BE2C (cell line): ENCODE measurements around the gene CLDN16.

Experiments
- DNase-seq: peaks from one replicate; pipeline ENCODE4 v3.0.0-alpha.2; 2020
- H3K27me3 ChIP-seq: fragments of 250-450 bp; sonication (Bioruptor Pico); 2 replicates; pipeline ENCODE4 v1.5.1; 2020; ENCODE audit warnings: mild to moderate bottlenecking
- H3K36me3 ChIP-seq: fragments of 250-450 bp; sonication (Bioruptor Pico); 2 replicates; pipeline ENCODE4 v1.5.1; 2020; ENCODE audit warnings: mild to moderate bottlenecking
- H3K4me1 ChIP-seq: fragments of 250-450 bp; sonication (Bioruptor Pico); 2 replicates; pipeline ENCODE4 v1.5.1; 2020
- H3K4me3 ChIP-seq: 2 replicates; pipeline ENCODE4 v1.5.1; 2011; ENCODE audit warnings: low read depth, low read length
- H3K9me3 ChIP-seq: fragments of 250-450 bp; sonication (Bioruptor Pico); 2 replicates; pipeline ENCODE4 v1.5.1; 2020
- TF ChIP-seq, protein P1 (sequence below): IDR thresholded peaks from 2 replicates; pipeline ENCODE4 v1.5.1; 2012; ENCODE audit warnings: mild to moderate bottlenecking, low read depth, low read length

The CLDN16 gene

DNA sequence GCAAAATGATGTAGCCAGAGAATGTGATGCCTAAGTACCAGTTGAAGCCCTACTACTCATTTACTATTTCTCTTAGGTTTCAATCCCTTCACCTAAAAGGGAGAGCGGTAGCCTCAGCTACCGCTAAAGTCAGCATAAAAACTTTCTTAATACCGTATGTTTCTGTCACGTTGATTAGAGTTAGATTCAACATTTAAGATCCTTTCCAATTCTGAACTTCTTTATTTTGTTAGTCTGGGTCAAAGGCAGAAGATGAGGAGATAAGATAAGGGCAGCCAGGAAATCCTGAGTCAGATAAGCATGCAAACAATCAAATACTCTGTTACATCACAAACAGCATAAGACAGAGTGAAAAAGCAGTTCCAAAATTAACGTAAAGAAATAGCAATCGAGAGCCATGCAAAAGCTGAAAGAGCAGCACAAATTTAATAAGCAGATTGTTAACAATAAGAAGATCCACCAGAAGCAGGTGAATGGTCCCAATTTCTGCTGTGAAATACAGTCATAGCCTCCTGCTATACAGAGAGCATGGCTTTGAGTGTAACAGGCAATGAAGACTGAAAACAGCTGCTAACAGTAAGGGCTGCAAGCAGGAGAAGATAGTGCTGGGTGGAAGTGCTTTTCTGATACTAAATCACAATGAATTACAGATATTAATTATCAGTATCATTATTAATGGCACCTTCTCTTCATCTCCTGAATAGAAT is 58.8 kb downstream of the CLDN16 start:
- Histone ChIP-seq H3K27me3 (no peaks in the 10 kb centered on the region), H3K4me3 (no peak overlapping the region)
- no peak for DNase-seq

DNA sequence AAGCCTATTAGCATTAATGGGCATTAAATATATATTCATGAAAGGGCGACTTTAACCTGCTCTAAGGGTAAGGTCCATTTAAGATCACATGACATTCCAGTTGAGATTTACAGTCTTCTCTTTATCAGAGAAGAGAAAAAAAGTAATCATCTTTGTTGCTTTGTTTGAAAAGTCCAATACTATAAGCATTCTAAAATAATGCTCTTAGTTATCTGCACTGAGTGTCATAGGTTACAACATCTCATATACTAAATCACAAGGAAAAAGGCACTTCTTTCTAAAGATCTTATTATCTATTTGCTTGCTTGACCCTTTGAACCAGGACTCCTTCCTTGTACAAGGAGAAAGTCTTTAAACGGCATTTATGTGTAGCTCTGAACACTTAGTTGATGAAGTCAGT is 60.3 kb downstream of the CLDN16 start:
- Histone ChIP-seq H3K36me3 (no peaks in the 10 kb centered on the region), H3K4me3 (no peak overlapping the region), H3K9me3 (no peaks in the 10 kb centered on the region), H3K27me3 (no peaks in the 10 kb centered on the region), H3K4me1 (no peaks in the 10 kb centered on the region)
- TF ChIP-seq, protein P1, sequence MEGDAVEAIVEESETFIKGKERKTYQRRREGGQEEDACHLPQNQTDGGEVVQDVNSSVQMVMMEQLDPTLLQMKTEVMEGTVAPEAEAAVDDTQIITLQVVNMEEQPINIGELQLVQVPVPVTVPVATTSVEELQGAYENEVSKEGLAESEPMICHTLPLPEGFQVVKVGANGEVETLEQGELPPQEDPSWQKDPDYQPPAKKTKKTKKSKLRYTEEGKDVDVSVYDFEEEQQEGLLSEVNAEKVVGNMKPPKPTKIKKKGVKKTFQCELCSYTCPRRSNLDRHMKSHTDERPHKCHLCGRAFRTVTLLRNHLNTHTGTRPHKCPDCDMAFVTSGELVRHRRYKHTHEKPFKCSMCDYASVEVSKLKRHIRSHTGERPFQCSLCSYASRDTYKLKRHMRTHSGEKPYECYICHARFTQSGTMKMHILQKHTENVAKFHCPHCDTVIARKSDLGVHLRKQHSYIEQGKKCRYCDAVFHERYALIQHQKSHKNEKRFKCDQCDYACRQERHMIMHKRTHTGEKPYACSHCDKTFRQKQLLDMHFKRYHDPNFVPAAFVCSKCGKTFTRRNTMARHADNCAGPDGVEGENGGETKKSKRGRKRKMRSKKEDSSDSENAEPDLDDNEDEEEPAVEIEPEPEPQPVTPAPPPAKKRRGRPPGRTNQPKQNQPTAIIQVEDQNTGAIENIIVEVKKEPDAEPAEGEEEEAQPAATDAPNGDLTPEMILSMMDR = no peak
- DNase-seq = no peak

More for the DNA sequence above, 58.8 kb downstream of the CLDN16 start:
- H3K4me1 ChIP-seq = no peaks in the 10 kb centered on the region
- no peaks in the 10 kb centered on the region for H3K36me3 ChIP-seq
- TF ChIP-seq, protein P1 = no peak
- H3K9me3 ChIP-seq = no peaks in the 10 kb centered on the region

DNA sequence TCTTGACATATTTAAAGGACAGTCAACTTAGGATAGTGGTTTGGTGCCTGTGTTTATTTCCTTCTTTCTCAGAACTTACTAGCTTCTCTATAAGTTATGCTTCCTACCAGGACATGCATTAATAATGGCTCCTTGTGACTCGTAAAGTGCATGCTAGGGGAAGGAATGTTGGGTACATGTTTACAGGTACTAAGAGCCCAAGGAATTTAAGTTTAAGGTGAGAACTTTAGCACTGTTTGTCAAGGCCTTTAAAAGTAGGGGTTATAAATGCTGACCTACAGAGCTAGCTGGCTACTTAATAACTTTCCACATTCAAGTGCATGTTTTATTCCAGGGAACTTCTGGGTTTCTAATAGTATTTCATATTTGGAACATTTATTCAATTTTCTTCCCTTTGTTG is 61.8 kb downstream of the CLDN16 start, which contains the start of gene TMEM207:
Gene TMEM207 (minus strand): TSS at position 101 of the 400 bp plus-strand sequence. CDS start 92 bp downstream, at position 9.
- no peak for DNase-seq
- H3K4me1 ChIP-seq = no peaks in the 10 kb centered on the region
- no peak within 1 kb of the TSS for H3K4me3 ChIP-seq
- TF ChIP-seq, protein P1 = no peak
- H3K27me3 ChIP-seq = no peaks in the 10 kb centered on the region
- H3K9me3 ChIP-seq = no peaks in the 10 kb centered on the region
- H3K36me3 ChIP-seq = no peaks in the 10 kb centered on the region

DNA sequence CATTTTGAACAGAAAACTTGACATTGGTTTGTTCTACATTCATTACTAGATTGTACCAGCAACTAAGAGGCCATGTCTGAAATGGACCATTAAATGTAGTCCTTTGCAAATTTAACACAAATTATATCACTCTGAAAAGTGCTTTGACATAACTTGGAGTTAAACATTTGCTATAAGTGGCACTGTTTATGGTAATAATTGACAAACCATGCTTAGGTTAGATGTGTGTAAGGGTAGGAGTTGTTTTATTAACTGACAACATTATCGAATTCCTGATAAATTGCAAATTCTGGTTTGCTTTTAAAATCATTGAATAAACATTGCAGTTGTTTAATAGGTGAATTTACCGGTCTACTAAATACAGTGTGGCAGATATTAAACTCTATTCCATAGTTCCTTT is 67.9 kb downstream of the CLDN16 start:
- H3K4me1 ChIP-seq = no peaks in the 10 kb centered on the region
- H3K9me3 ChIP-seq = no peaks in the 10 kb centered on the region
- H3K4me3 ChIP-seq = no peak overlapping the region
- TF ChIP-seq, protein P1 = no peak
- no peak for DNase-seq
- no peaks in the 10 kb centered on the region for H3K27me3 ChIP-seq
- no peaks in the 10 kb centered on the region for H3K36me3 ChIP-seq

DNA sequence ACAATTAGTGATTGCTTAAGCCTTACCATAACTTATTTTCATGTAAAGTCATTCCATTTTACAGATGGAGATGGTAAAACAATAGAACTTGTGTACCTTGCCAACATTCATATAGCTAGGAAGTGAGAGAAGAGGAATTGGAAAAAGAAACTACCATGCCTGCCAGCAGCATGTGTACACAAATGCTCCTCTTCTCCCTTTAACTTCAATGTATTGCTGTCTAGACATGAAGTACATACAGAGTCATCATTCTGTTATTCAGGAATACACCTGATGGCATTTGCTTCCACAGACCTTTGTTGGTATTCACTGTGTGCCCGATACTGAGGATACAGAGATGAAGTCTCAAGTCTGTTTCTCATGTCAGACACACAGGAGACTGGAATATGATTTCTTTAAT is 68.8 kb downstream of the CLDN16 start:
- TF ChIP-seq, protein P1 = no peak
- H3K4me1 ChIP-seq = no peaks in the 10 kb centered on the region
- H3K9me3 ChIP-seq = no peaks in the 10 kb centered on the region
- no peaks in the 10 kb centered on the region for H3K36me3 ChIP-seq
- no peaks in the 10 kb centered on the region for H3K27me3 ChIP-seq
- DNase-seq = no peak
- no peak overlapping the region for H3K4me3 ChIP-seq

DNA sequence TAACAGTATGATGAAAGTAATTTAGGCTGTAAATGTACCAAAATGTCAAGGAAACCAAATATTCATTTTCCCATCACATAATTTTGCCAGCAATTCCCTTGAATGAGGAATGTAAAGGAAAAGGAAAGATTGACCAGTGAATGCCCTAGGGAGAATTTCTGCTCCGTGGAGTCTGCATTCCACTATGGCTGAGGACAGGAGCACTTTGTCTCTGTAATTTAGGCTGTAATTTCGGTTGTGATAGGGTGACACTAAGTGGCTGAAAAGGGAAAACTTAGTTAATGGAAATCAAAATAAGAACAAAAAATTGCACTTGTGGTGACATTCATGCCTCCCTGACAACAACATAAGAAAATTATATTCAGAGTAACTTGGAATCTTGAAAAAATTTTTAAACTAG is 70.1 kb downstream of the CLDN16 start:
- H3K9me3 ChIP-seq = no peaks in the 10 kb centered on the region
- no peaks in the 10 kb centered on the region for H3K27me3 ChIP-seq
- TF ChIP-seq, protein P1 = no peak
- no peak for DNase-seq
- H3K4me3 ChIP-seq = no peak overlapping the region
- no peaks in the 10 kb centered on the region for H3K4me1 ChIP-seq
- no peaks in the 10 kb centered on the region for H3K36me3 ChIP-seq
